Ureter (tissue), 1 donor: ENCODE results near the gene CLPTM1. TPM values are rescaled to one million over a fixed set of nuclear protein-coding genes. Genes with fewer than 3 reads are reported as not detected.
"Not testable (repeated sequence)": the region's sequence is repeated elsewhere in the genome, so short reads cannot be mapped to it uniquely, and the experiment has no call there.

Experiments
- DNase-seq: peaks from one replicate; pipeline ENCODE4 v3.0.0-alpha.2; 2020; ENCODE audit warnings: low spot score
- total RNA-seq: library from RNA; stranded (reverse); gene quantifications from one replicate; pipeline ENCODE4 v1.2.4, GENCODE V29; 2023
- donor health status: DM: yes; HTN: yes; CAD: no.

CLPTM1 gene
- total RNA-seq, 1 donor from 2014 or later = 94.1 TPM

DNA sequence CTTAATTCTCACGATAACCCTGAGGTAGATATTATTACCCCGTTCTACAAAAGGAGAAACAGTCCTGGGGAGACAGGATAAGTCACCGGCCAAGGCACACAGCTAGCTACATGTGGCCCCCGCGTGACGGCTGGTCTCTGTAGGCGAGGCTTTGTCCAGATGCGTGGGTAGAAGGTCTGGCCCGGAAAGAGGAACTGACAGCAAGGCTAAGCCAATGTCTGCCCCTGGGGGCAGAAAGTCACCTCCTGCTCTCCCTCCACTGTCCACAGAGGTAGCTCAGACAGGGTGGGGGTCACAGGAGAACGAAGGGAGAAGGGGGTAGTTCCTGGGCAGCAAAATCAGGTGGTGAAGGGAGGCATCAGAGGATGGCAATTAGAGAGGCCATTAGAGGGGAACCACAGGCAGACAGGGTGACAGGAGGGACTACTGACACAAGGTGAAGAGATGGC, 11.4 kb upstream of the CLPTM1 start:
- DNase-seq = peak; percentile 49

DNA sequence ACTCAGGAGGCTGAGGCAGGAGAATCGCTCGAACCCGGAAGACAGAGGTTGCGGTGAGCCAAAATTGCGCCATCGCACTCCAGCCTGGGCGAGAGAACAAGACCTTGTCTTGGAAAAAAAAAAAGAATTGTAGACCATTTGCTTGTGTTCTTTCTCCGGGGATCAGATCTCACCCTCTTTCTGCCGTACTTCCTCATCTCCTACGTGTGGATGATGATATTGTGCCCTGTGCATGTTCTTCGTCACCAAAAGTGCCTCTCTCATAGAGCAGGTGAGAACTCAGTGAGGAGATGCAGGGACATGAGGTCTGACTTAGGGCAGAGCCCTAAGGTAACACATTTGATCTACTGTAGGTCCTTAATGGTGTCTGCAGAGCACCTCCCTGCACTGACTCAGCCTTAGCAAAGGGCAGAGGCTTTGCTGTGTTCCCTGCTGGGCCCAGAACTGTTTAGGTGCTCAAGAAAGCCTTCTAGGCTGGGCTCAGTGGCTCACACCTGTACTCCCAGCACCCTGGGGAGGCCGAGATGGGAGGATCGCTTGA, 8.1 kb upstream of the CLPTM1 start:
- no peak for DNase-seq

- DNase-seq = no peak
These were observed 6.9 kb upstream of the CLPTM1 start for GRCh38 chr19:44948237-44948636.

GRCh38 chr19:44948763-44949374, 6.3 kb upstream of the CLPTM1 start:
- no peak for DNase-seq

- DNase-seq = no peak
These were observed 5.6 kb upstream of the CLPTM1 start for GRCh38 chr19:44949550-44949949.

- DNase-seq = peak; percentile 74
These were observed 3.7 kb upstream of the CLPTM1 start for GRCh38 chr19:44951179-44952159.

GRCh38 chr19:44954278-44954648, 917 bp upstream of the CLPTM1 start:
- no peak for DNase-seq

DNA sequence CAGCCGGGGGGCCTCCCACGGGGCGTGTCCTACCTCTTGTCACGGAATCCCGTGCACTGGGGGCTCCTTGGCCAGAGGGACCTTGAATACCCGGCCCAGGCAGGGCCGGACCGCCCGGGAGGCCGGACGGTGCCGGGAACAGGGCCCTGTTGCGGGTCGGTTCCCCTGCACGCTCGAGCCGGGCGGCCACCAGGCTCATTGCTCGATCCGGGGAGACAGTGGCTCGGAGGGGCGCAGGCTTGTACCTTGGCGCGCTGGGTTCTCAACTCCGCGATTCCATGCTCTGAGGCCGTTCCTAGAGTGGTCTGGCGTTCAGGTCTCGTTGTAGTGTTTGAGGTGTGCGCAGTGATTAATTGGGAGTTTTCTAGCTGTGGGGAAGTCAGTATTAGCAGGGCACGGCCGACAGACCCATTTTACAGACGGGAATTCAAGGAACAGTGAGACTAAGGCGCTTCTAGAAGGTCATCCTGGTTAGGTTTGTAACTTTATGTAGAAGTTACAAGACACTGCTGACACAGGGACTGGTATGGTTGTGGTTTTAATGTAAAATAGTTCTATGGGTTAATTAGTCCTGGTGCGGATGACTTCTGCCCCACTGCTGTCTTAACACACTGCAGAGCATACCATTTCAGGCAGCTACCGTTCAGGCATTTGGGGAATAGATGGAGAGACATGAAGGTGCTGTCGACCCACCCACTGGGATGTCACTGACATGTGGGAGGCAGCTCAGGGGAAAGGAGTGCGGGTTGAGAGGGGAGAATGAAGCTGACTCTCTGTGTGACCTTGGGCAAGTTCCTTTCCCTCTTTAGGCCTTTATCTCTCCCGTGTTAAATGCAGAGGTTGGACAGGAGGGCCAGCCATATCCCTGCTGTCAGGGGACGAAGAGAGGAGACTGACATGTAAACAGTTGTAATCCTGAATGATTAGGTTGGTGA, 592 bp downstream of the CLPTM1 start:
- DNase-seq = no peak

DNA sequence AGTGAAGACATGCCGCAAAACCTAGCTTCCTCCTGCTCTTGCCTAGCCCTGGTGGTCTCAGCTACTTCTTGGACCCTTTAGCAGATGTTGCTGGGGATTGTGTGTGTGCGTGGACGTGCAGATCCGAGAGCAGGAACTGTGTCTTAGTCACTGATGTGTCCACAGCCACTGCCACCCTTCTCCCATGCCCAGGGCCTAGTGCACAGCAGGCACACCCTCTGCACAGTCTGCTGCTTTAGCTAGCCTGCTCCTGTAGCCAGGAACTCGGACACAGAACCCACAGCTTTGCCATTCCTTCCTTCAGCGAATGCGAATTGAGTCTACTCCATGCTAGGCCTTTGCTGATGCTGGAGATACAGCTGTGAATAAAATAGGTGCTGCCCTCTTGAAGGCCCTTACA, 2.3 kb downstream of the CLPTM1 start:
- DNase-seq = no peak

- no peak for DNase-seq
These were observed 2.9 kb downstream of the CLPTM1 start for GRCh38 chr19:44958090-44958489.

DNA sequence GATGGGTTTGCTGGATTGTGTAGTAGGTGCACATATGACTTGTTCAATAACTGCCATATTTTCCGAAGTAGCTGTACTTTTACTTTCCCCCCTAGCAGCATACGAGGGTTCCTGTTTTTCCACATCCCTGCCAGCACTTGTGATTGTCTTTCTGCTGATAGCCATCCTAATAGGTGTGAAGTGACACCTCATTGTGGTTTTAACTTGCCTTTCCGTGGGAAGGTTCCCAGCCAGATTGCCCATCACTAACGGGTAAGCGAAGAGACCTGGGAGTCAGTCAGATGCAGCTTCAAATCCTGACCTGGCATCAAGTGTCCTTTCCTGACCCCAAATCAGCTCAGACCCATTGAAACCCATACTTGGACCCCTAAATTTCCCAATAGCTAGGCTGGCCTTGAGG, 4.5 kb downstream of the CLPTM1 start:
- DNase-seq = no peak

GRCh38 chr19:44960906-44961728, 5.9 kb downstream of the CLPTM1 start:
- DNase-seq = no peak

- no peak for DNase-seq
These were observed 6.6 kb downstream of the CLPTM1 start for GRCh38 chr19:44961821-44962220.

DNA sequence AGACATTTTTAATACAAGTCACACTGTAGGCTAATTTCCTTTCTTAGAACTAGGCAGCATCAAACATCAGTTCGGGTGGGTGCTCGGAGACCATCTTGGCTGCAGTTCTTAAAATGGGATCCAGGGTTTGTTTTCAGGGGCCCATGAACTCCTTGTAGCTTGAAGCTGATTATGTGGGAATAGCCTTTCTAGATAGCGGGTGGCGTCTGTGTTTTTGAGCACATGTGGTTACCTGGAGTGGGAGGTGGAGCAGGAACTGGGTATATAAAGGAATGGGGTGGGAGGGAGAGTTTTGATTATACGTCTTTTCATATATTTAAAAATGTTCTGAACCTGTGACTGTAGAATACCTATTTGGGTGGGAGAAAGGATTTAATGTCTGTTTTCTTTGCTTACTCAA, 12.9 kb downstream of the CLPTM1 start:
- no peak for DNase-seq

GRCh38 chr19:44968670-44969069, 13.5 kb downstream of the CLPTM1 start:
- DNase-seq = no peak

DNA sequence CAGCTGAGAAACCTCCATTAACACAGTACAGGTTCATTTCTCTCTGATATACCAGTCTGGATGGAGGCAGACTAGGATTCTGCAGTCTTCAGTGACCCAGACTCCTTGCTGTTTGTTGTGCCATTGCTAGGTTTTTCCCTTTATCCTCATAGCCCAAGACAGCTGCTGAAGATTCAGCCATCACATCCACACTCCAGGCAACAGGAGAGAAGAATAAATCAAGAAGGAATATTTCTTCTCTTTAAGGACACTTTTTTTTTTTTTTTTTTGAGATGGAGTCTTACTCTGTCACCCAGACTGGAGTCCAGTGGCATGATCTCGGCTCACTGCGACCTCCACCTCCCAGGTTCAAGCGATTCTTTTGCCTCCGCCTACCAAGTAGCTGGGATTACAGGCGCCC, 14.3 kb downstream of the CLPTM1 start:
- DNase-seq = no peak

- not testable (repeated sequence) for DNase-seq
These were observed 16.3 kb downstream of the CLPTM1 start for GRCh38 chr19:44971451-44971850.

- no peak for DNase-seq
These were observed 17.6 kb downstream of the CLPTM1 start for GRCh38 chr19:44972802-44973201.

DNA sequence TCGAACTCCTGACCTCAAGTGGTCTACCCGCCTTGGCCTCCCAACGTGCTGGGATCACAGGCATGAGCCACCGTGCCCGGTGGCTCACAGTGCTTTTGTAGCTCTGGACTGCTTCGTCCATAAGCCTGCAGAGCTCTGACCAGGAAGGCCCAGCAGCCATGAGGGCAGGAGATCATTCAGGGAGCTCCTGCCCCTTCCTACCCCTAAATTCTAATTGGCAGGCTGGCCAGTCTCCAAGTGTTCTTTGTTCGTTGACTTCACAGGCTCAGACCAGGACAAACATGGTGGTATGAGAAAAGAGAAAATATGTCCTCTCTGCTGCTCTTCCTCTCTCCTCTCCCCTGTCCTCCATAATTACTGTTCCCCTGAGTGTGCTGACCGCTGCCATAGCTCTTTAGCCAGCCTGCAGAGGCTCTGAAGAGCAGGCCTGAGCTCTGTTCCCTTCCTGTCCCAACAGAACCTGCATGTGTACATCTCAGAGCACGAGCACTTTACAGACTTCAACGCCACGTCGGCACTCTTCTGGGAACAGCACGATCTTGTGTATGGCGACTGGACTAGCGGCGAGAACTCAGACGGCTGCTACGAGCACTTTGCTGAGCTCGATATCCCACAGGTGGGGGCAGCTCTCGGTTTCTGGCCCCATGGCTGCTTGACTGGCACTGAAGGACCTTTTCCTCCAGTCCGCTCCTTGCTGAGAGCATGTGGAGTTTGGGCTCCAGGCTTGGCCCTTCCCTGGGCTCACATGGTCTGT, 19.0 kb downstream of the CLPTM1 start:
- DNase-seq = no peak

DNA sequence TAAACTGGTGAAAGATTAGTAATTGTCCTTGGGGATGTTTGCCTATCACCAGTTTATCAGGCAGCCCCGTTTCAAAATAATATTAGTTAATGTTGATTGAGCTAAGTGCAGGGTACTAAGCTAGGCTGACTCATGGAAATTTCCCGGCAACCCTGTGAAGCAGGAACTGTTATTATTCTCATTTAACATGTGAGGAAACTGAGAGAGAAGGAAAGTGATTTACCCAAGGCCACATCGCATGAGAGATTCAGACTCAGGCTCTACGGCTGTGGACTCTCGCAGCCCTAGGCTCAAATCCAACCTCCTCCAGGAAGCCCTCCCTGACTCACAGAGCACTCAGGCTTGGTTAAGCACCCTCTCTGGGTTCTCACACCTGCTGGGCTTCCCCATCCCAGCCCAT, 19.7 kb downstream of the CLPTM1 start:
- DNase-seq = no peak
